GM12892 (cell line): ENCODE results near the gene HDHD5.

ENCODE experiments used
- POLR2AphosphoS5 ChIP-seq: IDR thresholded peaks from 2 replicates; pipeline ENCODE4 v1.6.1; 2011; ENCODE audit warnings: low read depth, low read length, control low read depth
- TAF1 ChIP-seq: IDR thresholded peaks from 2 replicates; pipeline ENCODE4 v1.6.1; 2011; ENCODE audit warnings: low read depth, mild to moderate bottlenecking, control low read depth, low read length, borderline replicate concordance

DNA sequence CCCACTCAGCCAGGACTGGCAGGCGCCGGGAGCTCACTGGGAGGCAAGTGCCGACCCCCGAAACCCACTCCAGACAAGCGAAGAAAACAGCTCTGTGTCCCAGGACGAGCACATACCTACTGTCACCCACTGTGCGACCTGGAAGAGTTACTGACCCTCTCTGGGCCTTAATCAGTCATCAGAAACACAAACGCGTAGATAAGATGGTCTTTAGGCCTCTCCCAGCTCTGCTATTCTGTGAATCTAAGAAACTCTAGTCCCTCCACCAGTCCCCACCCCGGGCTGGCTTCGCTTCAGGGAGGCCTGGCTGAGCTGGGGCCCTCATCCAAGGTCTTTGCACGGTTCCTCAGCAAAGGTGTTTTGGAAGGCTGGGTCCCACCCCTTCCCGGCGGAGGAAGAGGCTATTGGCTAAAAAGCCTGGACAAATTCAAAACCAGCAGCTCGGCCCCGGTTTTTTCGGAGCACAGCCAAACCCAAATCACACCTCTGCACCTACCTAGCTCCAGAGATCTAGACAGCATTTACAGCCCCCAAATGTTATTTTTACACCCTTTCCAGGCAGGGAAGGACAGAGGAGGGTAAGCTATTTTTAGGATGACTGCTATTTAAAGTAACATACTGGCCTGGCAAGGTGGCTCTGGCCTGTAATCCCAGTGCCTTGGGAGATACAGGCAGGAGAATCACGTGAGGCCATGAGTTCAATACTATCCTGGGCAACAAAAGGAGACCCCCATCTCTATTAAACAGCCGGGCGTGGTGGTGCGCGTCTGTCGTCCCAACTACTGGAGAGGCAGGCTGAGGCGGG is 13.2 kb upstream of the HDHD5 start:
- TF ChIP-seq POLR2AphosphoS5 (no peak), TAF1 (no peak)
